Natural killer cell (primary cell): ENCODE results near the gene NAXE. TPM values are rescaled to one million over a fixed set of nuclear protein-coding genes. Genes with fewer than 3 reads are reported as not detected.

ENCODE experiments used
- ATAC-seq, 3 donors: fragments of 150-1000 bp in 2 of 3; fragments of 200-7000 bp in 1 of 3; cut with Tn5 transposase; 1 replicate in 1 of 3; 2 replicates in 2 of 3; pipeline ENCODE4 v1.10.0; 2021; ENCODE audit warnings: mild to moderate bottlenecking in 2 of 3, moderate library complexity in 2 of 3
- DNase-seq, 2 donors: peaks; one replicate each; pipeline versions ENCODE4 v3.0.0 to v3.0.0-alpha.2; 2013 to 2021; ENCODE audit warnings: mixed read lengths in 1 of 2
- H3K27ac ChIP-seq: one replicate; pipeline ENCODE4 v1.5.1; 2013; ENCODE audit warnings: mild to moderate bottlenecking, low read length
- H3K27me3 ChIP-seq: one replicate; pipeline ENCODE4 v1.6.1; 2013; ENCODE audit warnings: low read length; ENCODE audit not compliant: control insufficient read depth, insufficient read depth
- H3K36me3 ChIP-seq: one replicate; pipeline ENCODE4 v1.6.1; 2013; ENCODE audit warnings: low read length; ENCODE audit not compliant: control insufficient read depth, insufficient read depth
- H3K4me1 ChIP-seq: one replicate; pipeline ENCODE4 v1.6.1; 2013; ENCODE audit warnings: low read length; ENCODE audit not compliant: control insufficient read depth, insufficient read depth
- H3K4me3 ChIP-seq: one replicate; pipeline ENCODE4 v1.5.1; 2013; ENCODE audit warnings: low read length
- H3K9me3 ChIP-seq: one replicate; pipeline ENCODE4 v1.6.1; 2013; ENCODE audit warnings: low read length; ENCODE audit not compliant: control insufficient read depth, insufficient read depth
- H3K27ac Mint-ChIP-seq, 2 donors: one replicate each; pipeline ENCODE4 v1.8.0; 2022; ENCODE audit warnings: mild to moderate bottlenecking in 2 of 2, mixed read lengths in 2 of 2, moderate library complexity in 1 of 2
- H3K27me3 Mint-ChIP-seq, 2 donors: one replicate each; pipeline ENCODE4 v1.8.0; 2022; ENCODE audit warnings: low read depth in 2 of 2, mixed read lengths in 2 of 2
- H3K36me3 Mint-ChIP-seq: one replicate; pipeline ENCODE4 v1.8.0; 2022; ENCODE audit warnings: mixed read lengths
- H3K4me1 Mint-ChIP-seq, 2 donors: one replicate each; pipeline ENCODE4 v1.8.0; 2022; ENCODE audit warnings: mixed read lengths in 2 of 2
- H3K4me3 Mint-ChIP-seq: one replicate; pipeline ENCODE4 v1.8.0; 2022; ENCODE audit warnings: mild to moderate bottlenecking, moderate library complexity, mixed read lengths
- H3K9me3 Mint-ChIP-seq, 2 donors: one replicate each; pipeline ENCODE4 v1.8.0; 2022; ENCODE audit warnings: mixed read lengths in 2 of 2
- WGBS: methylation state at CpG from one replicate; pipeline ENCODE4 v1.1.7; 2013; ENCODE audit warnings: missing lambda C conversion rate; ENCODE audit not compliant: insufficient coverage; 5-methylcytosine and 5-hydroxymethylcytosine counted together
- intact Hi-C: fragments of 100-400 bp; cut with micrococcal nuclease; formaldehyde crosslinking; loops from one replicate; pipeline ENCODE4 v1.14.2; 2022
- total RNA-seq, 4 donors: library from RNA; stranded (reverse); fragments of 120-200 nt in 1 of 4; gene quantifications; one replicate each; pipeline versions ENCODE4 v1.2.3 to v1.2.4, GENCODE V29; 2013 to 2022
- TF ChIP-seq, protein P1 (sequence below): fragments of 200-600 bp; IDR thresholded peaks from one replicate; pipeline ENCODE4 v1.8.0; 2022; ENCODE audit warnings: antibody characterized with exemption

NAXE gene
- total RNA-seq, 3 donors from 2014 or later (not counting 1 experiment from before 2014, with no cell fraction given), result 32.6 to 52.5 (median 36.6) TPM

DNA sequence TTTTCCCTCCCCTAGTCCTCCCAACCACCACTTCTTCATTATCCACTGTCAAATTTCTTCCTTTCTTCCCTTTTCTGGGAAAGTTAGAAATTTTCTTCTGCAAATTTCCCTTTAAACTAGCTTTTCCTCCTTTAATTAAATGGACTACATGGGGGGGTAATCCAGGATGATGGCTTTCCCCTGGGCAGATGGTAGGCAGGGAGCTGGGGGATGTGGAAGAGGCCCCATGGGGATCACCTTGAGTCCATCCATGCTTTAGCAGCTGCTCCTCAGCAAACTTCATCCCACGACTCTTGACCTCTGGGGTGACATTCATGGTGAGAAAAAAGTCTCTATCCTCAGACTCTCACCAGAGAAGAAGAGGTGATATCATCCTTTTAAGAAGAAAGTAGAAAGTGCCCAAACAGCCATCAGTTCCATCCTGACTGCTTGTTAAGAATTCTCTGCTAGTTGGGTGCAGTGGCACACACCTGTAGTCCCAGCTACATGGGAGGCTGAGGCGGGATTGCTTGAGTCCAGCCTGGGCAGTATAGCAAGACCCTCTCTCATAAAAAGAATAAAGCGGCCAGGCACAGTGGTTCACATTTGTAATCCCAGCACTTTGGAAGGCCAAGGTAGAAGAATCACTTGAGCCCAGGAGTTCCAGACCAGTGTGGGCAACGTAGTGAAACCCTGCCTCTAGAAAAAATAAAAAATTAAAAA is 7.3 kb downstream of the NAXE start:
- TF ChIP-seq, protein P1, sequence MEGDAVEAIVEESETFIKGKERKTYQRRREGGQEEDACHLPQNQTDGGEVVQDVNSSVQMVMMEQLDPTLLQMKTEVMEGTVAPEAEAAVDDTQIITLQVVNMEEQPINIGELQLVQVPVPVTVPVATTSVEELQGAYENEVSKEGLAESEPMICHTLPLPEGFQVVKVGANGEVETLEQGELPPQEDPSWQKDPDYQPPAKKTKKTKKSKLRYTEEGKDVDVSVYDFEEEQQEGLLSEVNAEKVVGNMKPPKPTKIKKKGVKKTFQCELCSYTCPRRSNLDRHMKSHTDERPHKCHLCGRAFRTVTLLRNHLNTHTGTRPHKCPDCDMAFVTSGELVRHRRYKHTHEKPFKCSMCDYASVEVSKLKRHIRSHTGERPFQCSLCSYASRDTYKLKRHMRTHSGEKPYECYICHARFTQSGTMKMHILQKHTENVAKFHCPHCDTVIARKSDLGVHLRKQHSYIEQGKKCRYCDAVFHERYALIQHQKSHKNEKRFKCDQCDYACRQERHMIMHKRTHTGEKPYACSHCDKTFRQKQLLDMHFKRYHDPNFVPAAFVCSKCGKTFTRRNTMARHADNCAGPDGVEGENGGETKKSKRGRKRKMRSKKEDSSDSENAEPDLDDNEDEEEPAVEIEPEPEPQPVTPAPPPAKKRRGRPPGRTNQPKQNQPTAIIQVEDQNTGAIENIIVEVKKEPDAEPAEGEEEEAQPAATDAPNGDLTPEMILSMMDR, result no peak
- H3K9me3 Mint-ChIP-seq, result no peaks in the 10 kb centered on the region
- WGBS, result 99% methylated on average over 4 of the region's 4 CpGs
- Histone ChIP-seq H3K4me3 (no peak overlapping the region), H3K27ac (no peak overlapping the region), H3K27me3 (no peaks in the 10 kb centered on the region), H3K9me3 (no peaks in the 10 kb centered on the region), H3K4me1 (peaks cover 26% of the 10 kb centered on the region), H3K36me3 (peaks cover 19% of the 10 kb centered on the region)
- H3K27me3 Mint-ChIP-seq, result no peaks in the 10 kb centered on the region
- peaks cover 20 to 34% of the 10 kb centered on the region in 2 donors for H3K4me1 Mint-ChIP-seq
- no peak for DNase-seq
- no peak for ATAC-seq
- H3K36me3 Mint-ChIP-seq, result no peaks in the 10 kb centered on the region
- intact Hi-C loops, result no loop called here
- H3K27ac Mint-ChIP-seq, result peak overlapping the region in 1 of 2 donors; percentile 45
- no peak overlapping the region for H3K4me3 Mint-ChIP-seq

DNA sequence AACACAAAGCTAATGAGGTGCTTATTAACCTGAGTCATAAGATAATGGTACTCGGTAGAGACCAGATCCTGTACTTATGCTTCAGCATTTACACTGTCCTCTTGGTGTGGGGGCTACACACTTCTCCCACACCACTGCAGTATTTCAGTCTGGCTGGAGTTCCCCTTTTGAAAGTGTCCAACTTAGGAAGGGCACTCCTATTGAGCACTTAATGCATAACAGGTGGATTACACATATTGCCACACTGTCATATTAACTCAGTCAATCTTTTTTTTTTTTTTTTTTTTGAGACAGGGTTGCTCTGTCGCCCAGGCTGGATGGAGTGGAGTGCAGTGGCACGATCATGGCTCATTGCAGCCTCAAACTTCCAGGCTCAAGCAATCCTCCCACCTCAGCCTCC is 8.2 kb downstream of the NAXE start:
- Histone ChIP-seq H3K36me3 (peaks cover 13% of the 10 kb centered on the region), H3K27ac (no peak overlapping the region), H3K4me3 (no peak overlapping the region), H3K9me3 (no peaks in the 10 kb centered on the region), H3K4me1 (peaks cover 26% of the 10 kb centered on the region), H3K27me3 (no peaks in the 10 kb centered on the region)
- Mint-ChIP-seq H3K36me3 (no peaks in the 10 kb centered on the region), H3K27ac (peak overlapping the region in 1 of 2 donors; percentile 90), H3K4me3 (no peak overlapping the region), H3K27me3 (no peaks in the 10 kb centered on the region), H3K4me1 (peaks cover 20 to 33% of the 10 kb centered on the region in 2 donors), H3K9me3 (no peaks in the 10 kb centered on the region)
- DNase-seq (peak in 1 of 2 donors; percentile 67), ATAC-seq (peak; percentile 65 to 75 (median 65))
- TF ChIP-seq, protein P1, result no peak
- 55% methylated on average over 3 of the region's 3 CpGs for WGBS
- intact Hi-C loops, result loop anchor here (2.0 kb wide), 2 partner anchors 15 to 143 kb away; no protein-coding TSS in a partner anchor

GRCh38 chr1:156600733-156601121 is 9.2 kb downstream of the NAXE start:
- 4% methylated on average over 13 of the region's 13 CpGs for WGBS
- H3K27ac Mint-ChIP-seq, result peak overlapping the region; percentile 90 to 92
- ATAC-seq (no peak), DNase-seq (no peak)
- no peaks in the 10 kb centered on the region for H3K27me3 ChIP-seq
- no peaks in the 10 kb centered on the region for H3K9me3 ChIP-seq
- H3K27me3 Mint-ChIP-seq, result no peaks in the 10 kb centered on the region
- H3K4me3 ChIP-seq, result peak overlapping the region; percentile 97
- peak overlapping the region; percentile 99 for H3K4me3 Mint-ChIP-seq
- intact Hi-C loops, result loop anchor here (1.0 to 2.0 kb wide), 3 partner anchors 9 to 144 kb away; partner anchors contain the start of gene NAXE
- H3K4me1 ChIP-seq, result peaks cover 26% of the 10 kb centered on the region
- H3K36me3 Mint-ChIP-seq, result no peaks in the 10 kb centered on the region
- H3K9me3 Mint-ChIP-seq, result no peaks in the 10 kb centered on the region
- H3K36me3 ChIP-seq, result peaks cover 12% of the 10 kb centered on the region
- peaks cover 20 to 28% of the 10 kb centered on the region in 2 donors for H3K4me1 Mint-ChIP-seq
- peak overlapping the region; percentile 81 for H3K27ac ChIP-seq
- TF ChIP-seq, protein P1, result no peak
